ENCODE measurements around the gene PHGDH.
"Not testable (repeated sequence)": the region's sequence is repeated elsewhere in the genome, so short reads cannot be mapped to it uniquely, and the experiment has no call there.

Gene PHGDH

GRCh38 chr1:119711804-119712341 is at the start of gene PHGDH:
PHGDH (plus strand) TSS chr1:119711934; CDS start chr1:119712023, 89 bp downstream.
- peak; percentile 55 to 57 for DNase-seq (ENCODE audit: low read depth in 2 of 2)

GRCh38 chr1:119662034-119662437 is 49.7 kb upstream of the PHGDH start:
- DNase-seq (ENCODE audit: low read depth in 2 of 2) = no peak

- no peak for DNase-seq (ENCODE audit: low read depth in 2 of 2)
These were observed 47.7 kb upstream of the PHGDH start for GRCh38 chr1:119664067-119664466.

GRCh38 chr1:119667173-119667572 is 44.6 kb upstream of the PHGDH start:
- no peak for DNase-seq (ENCODE audit: low read depth in 2 of 2)

GRCh38 chr1:119670898-119671297 is 40.8 kb upstream of the PHGDH start:
- no peak for DNase-seq (ENCODE audit: low read depth in 2 of 2)

- DNase-seq (ENCODE audit: low read depth in 2 of 2) = no peak
These were observed 38.4 kb upstream of the PHGDH start for GRCh38 chr1:119673171-119673940.

- no peak for DNase-seq (ENCODE audit: low read depth in 2 of 2)
These were observed 37.6 kb upstream of the PHGDH start for GRCh38 chr1:119674111-119674526.

- peak in 1 of 2 donors; percentile 7 for DNase-seq (ENCODE audit: low read depth in 2 of 2)
These were observed 36.9 kb upstream of the PHGDH start for GRCh38 chr1:119674835-119675289.

- DNase-seq (ENCODE audit: low read depth in 2 of 2) = peak; percentile 28 to 33
These were observed 36.1 kb upstream of the PHGDH start for GRCh38 chr1:119675349-119676345.

- no peak for DNase-seq (ENCODE audit: low read depth in 2 of 2)
These were observed 35.0 kb upstream of the PHGDH start for GRCh38 chr1:119676571-119677206.

GRCh38 chr1:119679223-119679622 is 32.5 kb upstream of the PHGDH start:
- no peak for DNase-seq (ENCODE audit: low read depth in 2 of 2)

- DNase-seq (ENCODE audit: low read depth in 2 of 2) = no peak
These were observed 31.5 kb upstream of the PHGDH start for GRCh38 chr1:119680193-119680592.

GRCh38 chr1:119680723-119681122 is 31.0 kb upstream of the PHGDH start:
- DNase-seq (ENCODE audit: low read depth in 2 of 2) = no peak

- DNase-seq (ENCODE audit: low read depth in 2 of 2) = no peak
These were observed 30.2 kb upstream of the PHGDH start for GRCh38 chr1:119681560-119681959.

GRCh38 chr1:119682141-119682540 is 29.6 kb upstream of the PHGDH start:
- no peak for DNase-seq (ENCODE audit: low read depth in 2 of 2)

- no peak for DNase-seq (ENCODE audit: low read depth in 2 of 2)
These were observed 27.8 kb upstream of the PHGDH start for GRCh38 chr1:119683893-119684292.

- DNase-seq (ENCODE audit: low read depth in 2 of 2) = no peak
These were observed 25.1 kb upstream of the PHGDH start for GRCh38 chr1:119686661-119687060.

GRCh38 chr1:119687434-119688079 is 24.2 kb upstream of the PHGDH start:
- no peak for DNase-seq (ENCODE audit: low read depth in 2 of 2)

- no peak for DNase-seq (ENCODE audit: low read depth in 2 of 2)
These were observed 22.9 kb upstream of the PHGDH start for GRCh38 chr1:119688810-119689209.

GRCh38 chr1:119689511-119689910 is 22.2 kb upstream of the PHGDH start:
- DNase-seq (ENCODE audit: low read depth in 2 of 2) = no peak

- not testable (repeated sequence) for DNase-seq (ENCODE audit: low read depth in 2 of 2)
These were observed 14.9 kb upstream of the PHGDH start for GRCh38 chr1:119696863-119697262.

Measured in stimulated activated CD8-positive, alpha-beta memory T cell treated with anti-CD3 and anti-CD28 coated beads, Interleukin-15, amount 100 ng/mL, for 48 hours (primary cell).